ENCODE data around the gene WDR54. TPM values are rescaled to one million over a fixed set of nuclear protein-coding genes. Genes with fewer than 3 reads are reported as not detected.
"Not testable (repeated sequence)": the region's sequence is repeated elsewhere in the genome, so short reads cannot be mapped to it uniquely, and the experiment has no call there.

The WDR54 gene
- total RNA-seq, 1 donor from 2014 or later: 38.7 TPM

GRCh38 chr2:74399785-74400184 lies 21.7 kb upstream of the WDR54 start:
- DNase-seq (ENCODE audit: low spot score in 2 of 2): no peak
- no peak for FAIRE-seq

- FAIRE-seq: no peak
- no peak for DNase-seq (ENCODE audit: low spot score in 2 of 2)
Observed at GRCh38 chr2:74401891-74402290, 19.6 kb upstream of the WDR54 start.

- FAIRE-seq (no peak), DNase-seq (ENCODE audit: low spot score in 2 of 2) (no peak)
Observed at GRCh38 chr2:74406035-74406434, 15.5 kb upstream of the WDR54 start.

- DNase-seq (ENCODE audit: low spot score in 2 of 2) (no peak), FAIRE-seq (no peak)
Observed at GRCh38 chr2:74407682-74408081, 13.8 kb upstream of the WDR54 start.

- FAIRE-seq: no peak
Observed at GRCh38 chr2:74413001-74413698, 8.4 kb upstream of the WDR54 start.

GRCh38 chr2:74414441-74414840 lies 7.1 kb upstream of the WDR54 start:
- DNase-seq (ENCODE audit: low spot score in 2 of 2): peak in 1 of 2 donors; percentile 42
- FAIRE-seq: no peak

More at GRCh38 chr2:74413001-74413698, 8.4 kb upstream of the WDR54 start:
- DNase-seq (ENCODE audit: low spot score in 2 of 2): peak in 1 of 2 donors; percentile 22

- DNase-seq (ENCODE audit: low spot score in 2 of 2): peak; percentile 74 to 75
- FAIRE-seq: no peak
Observed at GRCh38 chr2:74414881-74415761, 6.4 kb upstream of the WDR54 start.

GRCh38 chr2:74415762-74416395 lies 5.7 kb upstream of the WDR54 start:
- FAIRE-seq (no peak), DNase-seq (ENCODE audit: low spot score in 2 of 2) (peak in 1 of 2 donors; percentile 35)

GRCh38 chr2:74416778-74417177 lies 4.8 kb upstream of the WDR54 start:
- DNase-seq (ENCODE audit: low spot score in 2 of 2): peak in 1 of 2 donors; percentile 45
- no peak for FAIRE-seq

GRCh38 chr2:74417197-74417596 lies 4.3 kb upstream of the WDR54 start:
- FAIRE-seq (no peak), DNase-seq (ENCODE audit: low spot score in 2 of 2) (peak in 1 of 2 donors; percentile 4)

- no peak for FAIRE-seq
- peak in 1 of 2 donors; percentile 29 for DNase-seq (ENCODE audit: low spot score in 2 of 2)
Observed at GRCh38 chr2:74417763-74418162, 3.8 kb upstream of the WDR54 start.

GRCh38 chr2:74418312-74418711 lies 3.2 kb upstream of the WDR54 start:
- FAIRE-seq (no peak), DNase-seq (ENCODE audit: low spot score in 2 of 2) (no peak)

- DNase-seq (ENCODE audit: low spot score in 2 of 2): peak in 1 of 2 donors; percentile 10
- no peak for FAIRE-seq
Observed at GRCh38 chr2:74419345-74419744, 2.2 kb upstream of the WDR54 start.

GRCh38 chr2:74420006-74420405 lies 1.5 kb upstream of the WDR54 start:
- FAIRE-seq (no peak), DNase-seq (ENCODE audit: low spot score in 2 of 2) (peak in 1 of 2 donors; percentile 6)

GRCh38 chr2:74420443-74421103 lies 957 bp upstream of the WDR54 start:
- FAIRE-seq: not testable (repeated sequence)
- peak in 1 of 2 donors; percentile 10 for DNase-seq (ENCODE audit: low spot score in 2 of 2)

GRCh38 chr2:74423231-74424095 lies 1.9 kb downstream of the WDR54 start:
- DNase-seq (ENCODE audit: low spot score in 2 of 2): peak in 1 of 2 donors; percentile 17
- FAIRE-seq: no peak

GRCh38 chr2:74424139-74424992 lies 2.8 kb downstream of the WDR54 start:
- FAIRE-seq: no peak
- peak in 1 of 2 donors; percentile 33 for DNase-seq (ENCODE audit: low spot score in 2 of 2)

GRCh38 chr2:74424995-74425406 lies 3.5 kb downstream of the WDR54 start:
- DNase-seq (ENCODE audit: low spot score in 2 of 2) (peak in 1 of 2 donors; percentile 30), FAIRE-seq (no peak)
